Caco-2 (cell line): ENCODE results near the gene WLS. TPM values are rescaled to one million over a fixed set of nuclear protein-coding genes. Genes with fewer than 3 reads are reported as not detected.

Source experiments
- BruUV-seq: library from RNA; stranded (reverse); fragments of 400-500 nt; replicated peaks from 2 replicates; lab custom pipeline; 2021; lab: Mats Ljungman, UMichigan
- CTCF ChIA-PET: fragments of 300-600 bp; sonication (Branson Sonifier 250); formaldehyde crosslinking; loops from one replicate; lab custom pipeline; 2022; ENCODE audit warnings: antibody characterized with exemption; lab: Charles Lee
- POLR2A ChIA-PET: fragments of 300-600 bp; sonication (Branson Sonifier 250); formaldehyde crosslinking; loops from one replicate; lab custom pipeline; 2022; ENCODE audit warnings: antibody characterized with exemption; lab: Charles Lee
- DNase-seq, 2 experiments: peaks; one replicate each; pipeline versions ENCODE4 v3.0.0 to v3.0.0-alpha.2; 2020 to 2022
- H3K27me3 ChIP-seq: replicated peaks from 2 replicates; pipeline ENCODE4 v1.6.0; 2011; ENCODE audit warnings: low read length; ENCODE audit not compliant: control insufficient read depth, insufficient read depth
- H3K36me3 ChIP-seq: 2 replicates; pipeline ENCODE4 v1.5.1; 2011; ENCODE audit warnings: low read length; ENCODE audit not compliant: control insufficient read depth, insufficient read depth
- H3K4me1 ChIP-seq: fragments of 250-450 bp; sonication (Bioruptor Pico); 2 replicates; pipeline ENCODE4 v1.5.1; 2020; ENCODE audit warnings: mild to moderate bottlenecking
- H3K4me3 ChIP-seq: 2 replicates; pipeline ENCODE4 v1.5.1; 2011; ENCODE audit warnings: low read depth, mild to moderate bottlenecking, control low read depth, low read length
- H3K9me3 ChIP-seq: fragments of 250-450 bp; sonication (Bioruptor Pico); 2 replicates; pipeline ENCODE4 v1.5.1; 2020; ENCODE audit warnings: mild to moderate bottlenecking, moderate library complexity
- H3K27ac Mint-ChIP-seq: one replicate; pipeline ENCODE4 v1.8.0; 2022; ENCODE audit warnings: mixed read lengths; ENCODE audit not compliant: unreplicated experiment
- H3K27me3 Mint-ChIP-seq: one replicate; pipeline ENCODE4 v1.8.0; 2022; ENCODE audit warnings: mixed read lengths; ENCODE audit not compliant: insufficient read depth, unreplicated experiment
- H3K36me3 Mint-ChIP-seq: one replicate; pipeline ENCODE4 v1.8.0; 2022; ENCODE audit warnings: mild to moderate bottlenecking, mixed read lengths; ENCODE audit not compliant: insufficient read depth, unreplicated experiment
- H3K4me1 Mint-ChIP-seq: one replicate; pipeline ENCODE4 v1.8.0; 2022; ENCODE audit warnings: low read depth, mixed read lengths; ENCODE audit not compliant: unreplicated experiment
- H3K4me3 Mint-ChIP-seq: one replicate; pipeline ENCODE4 v1.8.0; 2022; ENCODE audit warnings: mild to moderate bottlenecking, moderate library complexity, mixed read lengths; ENCODE audit not compliant: unreplicated experiment
- H3K9me3 Mint-ChIP-seq: one replicate; pipeline ENCODE4 v1.8.0; 2022; ENCODE audit warnings: mixed read lengths; ENCODE audit not compliant: unreplicated experiment
- intact Hi-C: fragments of 100-400 bp; cut with micrococcal nuclease; formaldehyde crosslinking; loops from one replicate; pipeline ENCODE4 v1.10.0; 2022; ENCODE audit not compliant: unreplicated experiment
- total RNA-seq: library from RNA; stranded (reverse); gene quantifications from 2 replicates; pipeline ENCODE4 v1.2.3, GENCODE V29; 2022
- TF ChIP-seq, protein P1 (sequence below), 2 experiments: fragments of 200-600 bp in 1 of 2; IDR thresholded peaks; 1 replicate in 1 of 2; 2 replicates in 1 of 2; pipeline versions ENCODE4 v1.5.1 to v1.8.0; 2011 to 2022; ENCODE audit warnings: antibody characterized with exemption in 1 of 2, control low read depth in 1 of 2, inconsistent platforms in 1 of 2, low read depth in 1 of 2, low read length in 1 of 2, mild to moderate bottlenecking in 1 of 2, moderate library complexity in 1 of 2; ENCODE audit not compliant: insufficient read depth in 1 of 2, severe bottlenecking in 1 of 2, unreplicated experiment in 1 of 2

The WLS gene
- total RNA-seq, 1 experiment from 2014 or later = 72.3 TPM

DNA sequence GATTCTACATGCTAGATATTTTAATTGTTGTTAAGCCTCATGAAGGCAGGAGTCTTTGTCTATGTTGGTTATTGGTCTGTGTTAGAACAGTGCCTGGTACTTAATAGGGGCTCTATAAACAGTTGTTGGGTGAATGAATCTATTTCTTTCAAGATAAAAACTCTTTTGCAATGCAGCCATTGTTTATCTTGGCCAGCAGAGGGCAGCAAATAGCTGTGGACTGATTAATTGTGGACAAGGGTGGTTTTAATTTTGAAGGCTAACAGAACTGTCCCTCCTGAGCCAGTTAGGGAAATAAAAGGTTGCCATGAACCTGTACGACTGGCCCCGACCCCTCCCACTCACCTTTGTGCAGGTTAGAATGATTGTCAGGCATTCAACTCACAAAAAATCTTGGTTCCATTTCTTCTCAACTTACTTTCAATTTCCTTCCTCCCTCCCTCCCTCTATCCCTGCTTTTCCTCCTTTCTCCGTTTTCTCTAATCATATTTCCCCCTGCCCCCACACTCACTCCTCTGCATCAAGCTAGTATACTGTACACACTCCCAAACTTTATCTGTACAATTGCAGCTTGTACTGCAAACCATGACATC lies 115.6 kb downstream of the WLS start:
- CTCF ChIA-PET = interaction anchor here (0.6 to 1.0 kb wide), 6 partner anchors 10 to 267 kb away, joined by 3 to 5 read pairs (median 4); no protein-coding TSS in a partner anchor
- H3K36me3 Mint-ChIP-seq = peaks cover 6% of the 10 kb centered on the region
- Histone ChIP-seq H3K4me3 (no peak overlapping the region), H3K4me1 (no peaks in the 10 kb centered on the region), H3K9me3 (no peaks in the 10 kb centered on the region), H3K36me3 (no peaks in the 10 kb centered on the region), H3K27me3 (no peaks in the 10 kb centered on the region)
- peak; percentile 38 to 45 for DNase-seq
- H3K27ac Mint-ChIP-seq = no peak overlapping the region
- H3K9me3 Mint-ChIP-seq = no peaks in the 10 kb centered on the region
- TF ChIP-seq, protein P1, sequence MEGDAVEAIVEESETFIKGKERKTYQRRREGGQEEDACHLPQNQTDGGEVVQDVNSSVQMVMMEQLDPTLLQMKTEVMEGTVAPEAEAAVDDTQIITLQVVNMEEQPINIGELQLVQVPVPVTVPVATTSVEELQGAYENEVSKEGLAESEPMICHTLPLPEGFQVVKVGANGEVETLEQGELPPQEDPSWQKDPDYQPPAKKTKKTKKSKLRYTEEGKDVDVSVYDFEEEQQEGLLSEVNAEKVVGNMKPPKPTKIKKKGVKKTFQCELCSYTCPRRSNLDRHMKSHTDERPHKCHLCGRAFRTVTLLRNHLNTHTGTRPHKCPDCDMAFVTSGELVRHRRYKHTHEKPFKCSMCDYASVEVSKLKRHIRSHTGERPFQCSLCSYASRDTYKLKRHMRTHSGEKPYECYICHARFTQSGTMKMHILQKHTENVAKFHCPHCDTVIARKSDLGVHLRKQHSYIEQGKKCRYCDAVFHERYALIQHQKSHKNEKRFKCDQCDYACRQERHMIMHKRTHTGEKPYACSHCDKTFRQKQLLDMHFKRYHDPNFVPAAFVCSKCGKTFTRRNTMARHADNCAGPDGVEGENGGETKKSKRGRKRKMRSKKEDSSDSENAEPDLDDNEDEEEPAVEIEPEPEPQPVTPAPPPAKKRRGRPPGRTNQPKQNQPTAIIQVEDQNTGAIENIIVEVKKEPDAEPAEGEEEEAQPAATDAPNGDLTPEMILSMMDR (IDR thresholded peaks at IDR 0.05; ENCODE audit: insufficient read depth in 1 of 2, low read depth in 1 of 2, low read length in 1 of 2, severe bottlenecking in 1 of 2, unreplicated experiment in 1 of 2) = peak; percentile 49 to 71
- no TSS peak for BruUV-seq
- no peaks in the 10 kb centered on the region for H3K4me1 Mint-ChIP-seq
- no peak overlapping the region for H3K4me3 Mint-ChIP-seq
- H3K27me3 Mint-ChIP-seq = no peaks in the 10 kb centered on the region
- intact Hi-C loops = loop anchor here (1.0 to 2.0 kb wide), 3 partner anchors 205 to 326 kb away; no protein-coding TSS in a partner anchor
- POLR2A ChIA-PET = no interaction called here

DNA sequence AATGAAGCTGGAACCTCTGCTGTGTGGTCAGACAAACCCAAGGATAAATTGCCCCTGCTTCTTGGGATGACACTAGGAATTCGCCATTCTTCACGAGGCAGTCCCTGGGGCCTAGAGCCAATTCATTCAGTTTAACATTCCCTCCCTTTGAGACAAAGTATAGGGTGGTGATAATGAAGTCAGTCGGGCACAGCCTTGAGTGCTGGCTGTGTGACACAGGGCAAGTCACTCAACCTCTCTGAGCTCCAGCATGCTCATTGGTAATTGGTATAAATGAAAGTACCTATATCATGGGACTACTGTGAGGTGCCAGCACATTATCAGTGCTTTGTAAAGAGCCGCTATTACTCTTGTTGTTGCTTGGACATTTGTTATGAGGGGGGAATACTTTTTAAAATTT lies 117.0 kb downstream of the WLS start:
- no peak for DNase-seq
- H3K4me3 ChIP-seq = no peak overlapping the region

DNA sequence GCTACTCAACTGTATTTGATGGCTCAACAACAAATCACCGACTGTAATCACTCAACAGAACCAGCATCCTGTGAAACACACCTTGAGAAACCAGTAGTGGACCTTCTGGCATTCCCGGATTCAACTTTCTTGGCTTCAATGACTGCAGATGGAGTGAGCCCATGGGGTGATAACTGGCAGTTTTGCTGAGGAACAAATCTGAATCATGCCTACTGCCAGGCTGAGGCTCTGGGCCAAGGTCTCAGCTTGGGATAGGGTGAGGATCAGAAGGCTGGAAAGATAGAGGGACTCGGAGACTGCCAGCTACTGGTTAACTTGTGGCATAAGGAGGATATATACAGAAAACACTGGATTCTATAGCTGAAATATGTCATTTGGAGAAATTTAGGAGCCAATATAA lies 118.4 kb downstream of the WLS start:
- Histone ChIP-seq H3K9me3 (no peaks in the 10 kb centered on the region), H3K4me3 (no peak overlapping the region), H3K36me3 (no peaks in the 10 kb centered on the region), H3K27me3 (no peaks in the 10 kb centered on the region), H3K4me1 (no peaks in the 10 kb centered on the region)
- no TSS peak for BruUV-seq
- Mint-ChIP-seq H3K4me1 (no peaks in the 10 kb centered on the region), H3K36me3 (peaks cover 6% of the 10 kb centered on the region), H3K4me3 (no peak overlapping the region), H3K27me3 (no peaks in the 10 kb centered on the region), H3K27ac (no peak overlapping the region), H3K9me3 (no peaks in the 10 kb centered on the region)
- ChIA-PET POLR2A (no interaction called here), CTCF (no interaction called here)
- TF ChIP-seq, protein P1 (IDR thresholded peaks at IDR 0.05; ENCODE audit: insufficient read depth in 1 of 2, low read depth in 1 of 2, low read length in 1 of 2, severe bottlenecking in 1 of 2, unreplicated experiment in 1 of 2) = no peak
- intact Hi-C loops = no loop called here
- no peak for DNase-seq

More for the DNA sequence above, 117.0 kb downstream of the WLS start:
- ChIA-PET CTCF (interaction anchor here (1.0 kb wide), 1 partner anchor 224 kb away, joined by 5 read pairs; no protein-coding TSS in a partner anchor), POLR2A (no interaction called here)
- Mint-ChIP-seq H3K4me3 (no peak overlapping the region), H3K36me3 (peaks cover 6% of the 10 kb centered on the region), H3K27ac (no peak overlapping the region), H3K9me3 (no peaks in the 10 kb centered on the region), H3K27me3 (no peaks in the 10 kb centered on the region), H3K4me1 (no peaks in the 10 kb centered on the region)
- Histone ChIP-seq H3K36me3 (no peaks in the 10 kb centered on the region), H3K9me3 (no peaks in the 10 kb centered on the region), H3K4me1 (no peaks in the 10 kb centered on the region), H3K27me3 (no peaks in the 10 kb centered on the region)
- BruUV-seq = no TSS peak
- intact Hi-C loops = no loop called here
- TF ChIP-seq, protein P1 (IDR thresholded peaks at IDR 0.05; ENCODE audit: insufficient read depth in 1 of 2, low read depth in 1 of 2, low read length in 1 of 2, severe bottlenecking in 1 of 2, unreplicated experiment in 1 of 2) = no peak
